Central memory CD8-positive, alpha-beta T cell (primary cell): ENCODE measurements around the gene HAGHL.

Experiments
- ATAC-seq: fragments of 150-1000 bp; cut with Tn5 transposase; replicated peaks from 2 replicates; pipeline ENCODE4 v1.10.0; 2022; ENCODE audit warnings: mild to moderate bottlenecking, moderate FRiP score, moderate number of reproducible peaks; ENCODE audit not compliant: poor library complexity, severe bottlenecking; ENCODE audit errors: extremely low read depth
- DNase-seq, 2 donors: peaks; one replicate each; pipeline ENCODE4 v3.0.0; 2021; ENCODE audit warnings: low spot score in 2 of 2
- H3K27ac Mint-ChIP-seq: one replicate; pipeline ENCODE4 v1.8.0; 2022; ENCODE audit warnings: low read depth, mild to moderate bottlenecking, moderate library complexity, mixed read lengths
- H3K27me3 Mint-ChIP-seq: one replicate; pipeline ENCODE4 v1.8.0; 2022; ENCODE audit warnings: mixed read lengths
- H3K36me3 Mint-ChIP-seq: one replicate; pipeline ENCODE4 v1.8.0; 2022; ENCODE audit warnings: mild to moderate bottlenecking, moderate library complexity, mixed read lengths; ENCODE audit not compliant: insufficient read depth
- H3K4me1 Mint-ChIP-seq: one replicate; pipeline ENCODE4 v1.8.0; 2022; ENCODE audit warnings: mixed read lengths
- H3K4me3 Mint-ChIP-seq: one replicate; pipeline ENCODE4 v1.8.0; 2022; ENCODE audit warnings: mild to moderate bottlenecking, moderate library complexity, mixed read lengths
- H3K9me3 Mint-ChIP-seq: one replicate; pipeline ENCODE4 v1.8.0; 2022; ENCODE audit warnings: mixed read lengths

HAGHL gene

DNA sequence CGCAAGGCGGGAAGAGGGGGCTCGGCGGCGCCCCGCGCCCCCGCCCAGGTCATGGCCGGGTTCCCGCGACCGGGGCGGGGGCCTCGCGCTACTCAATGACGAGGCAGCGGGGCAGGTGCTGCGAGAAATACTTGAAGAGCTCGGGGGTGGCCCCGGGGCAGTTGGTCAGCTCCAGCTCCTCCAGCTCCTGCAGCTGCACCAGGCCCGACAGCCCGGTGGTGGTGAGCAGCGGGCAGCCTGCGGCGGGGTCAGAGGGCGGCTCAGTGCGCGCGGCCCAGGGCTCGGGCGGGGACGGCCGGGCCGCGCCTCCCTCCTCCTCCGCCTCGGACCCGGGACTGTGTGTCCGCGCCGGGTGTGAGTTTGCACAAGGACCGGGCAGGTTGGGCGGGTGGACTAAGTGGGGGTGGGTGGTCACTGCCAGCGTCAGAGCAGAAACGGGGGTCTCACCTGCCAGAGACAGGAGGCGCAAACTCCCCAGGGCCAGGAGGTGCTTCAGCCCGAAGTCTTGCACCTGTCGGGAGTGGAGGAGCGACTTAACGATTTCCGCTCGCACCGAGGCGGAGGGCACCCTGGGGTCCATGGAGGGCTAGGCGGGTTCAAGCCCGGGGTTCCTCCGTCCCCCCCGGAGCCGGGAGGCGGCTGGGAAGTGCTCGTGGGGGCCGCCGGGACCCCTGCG is 32.6 kb upstream of the HAGHL start:
- peaks cover 12% of the 10 kb centered on the region for H3K36me3 Mint-ChIP-seq
- H3K9me3 Mint-ChIP-seq = peaks cover 5% of the 10 kb centered on the region
- no peak overlapping the region for H3K27ac Mint-ChIP-seq
- H3K4me3 Mint-ChIP-seq = peak overlapping the region; percentile 70
- H3K4me1 Mint-ChIP-seq = peaks cover 20% of the 10 kb centered on the region
- H3K27me3 Mint-ChIP-seq = peaks cover 10% of the 10 kb centered on the region
- ATAC-seq (no peak), DNase-seq (no peak)

DNA sequence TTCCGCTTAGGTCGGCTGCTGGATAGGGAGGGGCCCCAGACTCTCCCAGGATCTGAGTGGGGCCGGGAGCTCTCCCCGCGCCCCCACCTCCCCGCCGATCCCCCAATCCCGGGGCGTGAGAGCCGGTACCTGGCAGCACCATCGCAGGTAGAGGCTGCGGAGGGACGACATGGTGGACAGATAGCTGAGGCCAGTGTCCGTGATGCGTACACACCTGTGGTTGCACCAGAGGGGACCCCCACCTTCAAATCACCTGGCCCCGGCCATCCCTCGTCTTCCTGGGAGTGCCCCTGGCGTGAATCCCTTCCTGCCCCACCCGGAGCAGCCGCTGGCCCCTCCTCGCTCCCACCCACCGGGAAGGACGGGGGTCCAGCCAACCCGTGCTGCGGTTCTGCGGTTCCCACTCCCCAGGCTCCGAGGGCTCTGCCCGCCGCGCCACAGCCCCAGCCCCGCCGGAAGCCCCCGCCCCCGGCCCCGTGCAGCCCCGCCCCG is 32.0 kb upstream of the HAGHL start:
- ATAC-seq (no peak), DNase-seq (no peak)
- Mint-ChIP-seq H3K27ac (no peak overlapping the region), H3K9me3 (peaks cover 5% of the 10 kb centered on the region), H3K27me3 (peaks cover 10% of the 10 kb centered on the region), H3K4me3 (peak overlapping the region; percentile 70), H3K36me3 (peaks cover 12% of the 10 kb centered on the region), H3K4me1 (peaks cover 20% of the 10 kb centered on the region)

- Mint-ChIP-seq H3K9me3 (peaks cover 5% of the 10 kb centered on the region), H3K27me3 (peaks cover 10% of the 10 kb centered on the region), H3K4me3 (peak overlapping the region; percentile 70), H3K27ac (no peak overlapping the region), H3K4me1 (peaks cover 20% of the 10 kb centered on the region), H3K36me3 (peaks cover 10% of the 10 kb centered on the region)
- DNase-seq (peak in 1 of 2 donors; percentile 34), ATAC-seq (peak; percentile 60)
Measured at GRCh38 chr16:695355-696089, 31.4 kb upstream of the HAGHL start.

DNA sequence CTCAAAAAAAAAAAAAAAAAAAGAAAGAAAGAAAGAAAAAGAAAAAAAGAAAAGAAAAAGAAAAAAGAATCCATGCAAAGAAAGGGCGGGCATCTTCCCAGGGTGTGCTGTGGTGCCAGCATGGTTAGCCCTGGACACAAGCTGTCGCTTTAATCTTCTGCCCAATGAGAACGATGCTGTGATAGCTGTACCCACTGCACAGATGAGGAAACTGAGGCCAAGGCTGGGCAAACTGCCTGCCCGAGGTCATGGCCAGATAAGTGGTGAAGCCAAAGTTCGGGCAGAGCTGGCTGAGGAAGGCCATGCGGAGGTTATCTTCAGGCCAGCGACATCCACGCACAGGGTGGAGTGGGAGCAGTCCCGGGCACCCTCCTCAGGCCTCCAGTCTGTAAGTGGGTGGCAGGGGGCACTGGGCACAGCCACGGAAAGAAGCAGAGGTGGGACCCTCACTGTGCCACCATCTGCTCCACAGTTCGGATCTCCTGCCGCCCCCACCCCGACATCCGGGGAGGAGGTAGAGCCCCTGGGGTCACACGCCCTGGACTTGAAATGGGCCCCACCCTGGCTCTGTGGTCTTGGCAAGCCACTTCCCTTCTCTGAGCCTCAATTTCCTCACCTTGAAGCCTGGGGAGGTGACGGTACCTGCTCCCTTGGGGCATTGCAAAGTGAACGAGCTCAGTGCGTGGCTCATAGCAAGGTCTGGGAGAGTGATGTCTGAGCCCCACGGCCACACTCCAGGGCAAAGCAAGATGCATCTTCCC is 27.8 kb upstream of the HAGHL start:
- Mint-ChIP-seq H3K9me3 (no peaks in the 10 kb centered on the region), H3K27ac (no peak overlapping the region), H3K36me3 (peaks cover 7% of the 10 kb centered on the region), H3K4me1 (peaks cover 9% of the 10 kb centered on the region), H3K27me3 (peaks cover 16% of the 10 kb centered on the region), H3K4me3 (no peak overlapping the region)
- DNase-seq = no peak
- ATAC-seq = no peak

GRCh38 chr16:700684-701584 is 26.0 kb upstream of the HAGHL start:
- H3K27me3 Mint-ChIP-seq = peaks cover 16% of the 10 kb centered on the region
- peaks cover 4% of the 10 kb centered on the region for H3K36me3 Mint-ChIP-seq
- DNase-seq (no peak), ATAC-seq (no peak)
- no peaks in the 10 kb centered on the region for H3K9me3 Mint-ChIP-seq
- H3K4me1 Mint-ChIP-seq = peaks cover 4% of the 10 kb centered on the region
- no peak overlapping the region for H3K27ac Mint-ChIP-seq
- no peak overlapping the region for H3K4me3 Mint-ChIP-seq

DNA sequence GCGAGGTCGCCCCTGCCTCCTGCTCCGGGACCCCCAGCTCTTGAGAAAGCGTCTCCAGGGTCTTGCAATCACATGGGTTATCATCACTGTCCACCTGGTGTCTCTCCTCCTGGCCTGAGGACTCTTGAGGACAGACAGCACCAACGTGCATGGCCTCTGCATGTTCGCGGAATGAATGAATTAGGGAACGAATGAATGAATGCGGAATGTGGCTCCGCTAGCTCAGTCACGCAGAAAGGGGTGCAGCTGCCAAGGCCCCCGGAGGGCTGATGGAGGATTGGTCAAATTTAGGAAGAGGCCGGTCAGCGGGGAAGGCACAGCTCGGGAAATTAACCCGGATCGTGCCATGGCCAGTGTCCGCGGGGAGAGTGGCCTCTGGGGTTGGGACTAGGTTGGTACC is 24.6 kb upstream of the HAGHL start:
- Mint-ChIP-seq H3K27me3 (peaks cover 25% of the 10 kb centered on the region), H3K4me1 (no peaks in the 10 kb centered on the region), H3K9me3 (no peaks in the 10 kb centered on the region), H3K36me3 (peaks cover 4% of the 10 kb centered on the region), H3K4me3 (no peak overlapping the region), H3K27ac (no peak overlapping the region)
- no peak for ATAC-seq
- no peak for DNase-seq

DNA sequence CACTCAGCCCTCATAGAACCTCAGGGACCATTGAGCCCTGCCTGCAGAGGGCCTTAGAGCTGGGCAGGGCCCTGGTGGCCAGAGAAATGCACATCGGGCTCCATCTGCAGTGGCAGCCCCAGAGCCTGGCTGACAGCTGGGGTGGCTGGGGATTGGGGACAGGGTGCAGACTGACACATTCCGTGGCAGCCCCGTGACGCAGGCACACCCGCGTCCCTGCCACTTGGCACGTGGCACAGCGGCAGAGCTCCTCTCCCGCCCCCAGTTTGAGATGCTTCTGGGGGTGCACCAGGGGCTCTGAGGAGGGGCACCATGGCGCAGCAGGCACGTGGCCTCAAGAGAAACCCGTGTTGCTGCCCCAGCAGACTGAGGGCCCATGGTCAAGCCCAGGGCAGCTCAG is 23.5 kb upstream of the HAGHL start:
- Mint-ChIP-seq H3K4me1 (no peaks in the 10 kb centered on the region), H3K9me3 (no peaks in the 10 kb centered on the region), H3K27ac (no peak overlapping the region), H3K36me3 (peaks cover 4% of the 10 kb centered on the region), H3K4me3 (no peak overlapping the region), H3K27me3 (peaks cover 36% of the 10 kb centered on the region)
- no peak for DNase-seq
- ATAC-seq = no peak

DNA sequence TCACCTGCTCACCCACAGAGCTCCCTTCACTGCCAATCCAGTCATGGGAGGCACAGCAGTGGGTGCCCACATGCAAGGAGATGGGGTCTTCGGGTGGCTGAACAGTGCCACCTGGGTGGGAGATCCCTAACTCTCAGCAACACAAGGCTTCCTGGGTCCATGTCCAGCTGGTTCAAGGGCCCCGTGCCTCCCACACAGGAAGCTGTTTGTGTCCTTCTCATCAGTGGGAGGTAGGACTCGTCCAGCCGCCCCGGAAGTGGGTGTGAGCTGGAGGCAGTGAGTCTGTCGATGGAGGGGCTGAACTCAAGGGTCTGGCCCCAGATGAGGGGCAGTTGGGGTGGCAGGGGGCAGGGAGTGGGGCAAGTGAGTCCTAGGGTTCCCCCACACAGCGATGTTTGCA is 22.9 kb upstream of the HAGHL start:
- Mint-ChIP-seq H3K4me1 (no peaks in the 10 kb centered on the region), H3K36me3 (peaks cover 4% of the 10 kb centered on the region), H3K27ac (no peak overlapping the region), H3K9me3 (no peaks in the 10 kb centered on the region), H3K27me3 (peaks cover 42% of the 10 kb centered on the region), H3K4me3 (no peak overlapping the region)
- no peak for ATAC-seq
- no peak for DNase-seq

DNA sequence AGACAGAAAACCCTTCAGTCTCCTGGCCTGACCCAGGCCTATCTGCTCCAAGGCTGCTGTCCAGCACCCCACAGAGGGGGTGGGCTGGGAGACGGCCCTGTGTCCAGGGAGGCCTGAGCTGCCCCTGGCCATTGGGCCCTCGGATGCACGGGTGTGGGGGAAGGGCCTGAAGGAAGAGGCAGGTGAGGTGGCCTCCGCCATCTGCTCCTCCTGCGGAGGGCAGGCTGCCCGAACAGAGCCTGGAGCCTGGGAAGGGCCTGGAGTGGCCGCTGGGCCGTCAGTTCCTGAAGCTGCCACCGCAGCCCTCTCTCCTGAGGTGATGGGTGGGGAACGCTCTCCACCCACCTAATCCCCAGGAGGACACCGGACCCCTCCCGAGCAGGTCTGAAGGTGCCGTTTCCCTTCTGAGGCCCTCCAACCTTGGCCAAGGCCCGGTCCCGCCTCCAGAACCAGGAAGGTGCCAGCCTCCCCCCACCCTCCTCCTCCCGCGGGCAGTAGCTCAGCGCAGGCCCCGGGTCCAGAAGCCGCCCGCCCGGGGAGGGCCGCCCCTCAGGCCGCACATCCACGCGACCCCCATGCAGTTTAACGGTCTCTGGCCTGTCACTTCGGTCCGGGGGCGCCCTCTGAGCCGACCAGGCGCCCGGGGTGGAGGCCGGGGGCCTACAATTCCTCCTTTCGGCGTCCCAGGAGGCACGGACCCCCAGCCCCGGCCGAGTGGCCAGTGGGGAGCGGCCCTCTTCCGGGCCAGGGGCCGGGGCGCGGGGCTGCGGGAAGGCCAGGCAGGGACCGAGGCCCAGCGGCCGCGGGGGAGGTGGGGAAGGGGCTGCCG is 22.1 kb upstream of the HAGHL start:
- Mint-ChIP-seq H3K27me3 (peaks cover 49% of the 10 kb centered on the region), H3K4me3 (no peak overlapping the region), H3K27ac (no peak overlapping the region), H3K36me3 (peaks cover 4% of the 10 kb centered on the region), H3K9me3 (no peaks in the 10 kb centered on the region), H3K4me1 (no peaks in the 10 kb centered on the region)
- DNase-seq = no peak
- ATAC-seq = no peak

- H3K4me1 Mint-ChIP-seq = no peaks in the 10 kb centered on the region
- no peak within 1 kb of the TSS for H3K27ac Mint-ChIP-seq
- no peak for ATAC-seq
- peaks cover 4% of the 10 kb centered on the region for H3K36me3 Mint-ChIP-seq
- no peak within 1 kb of the TSS for H3K4me3 Mint-ChIP-seq
- peaks cover 52% of the 10 kb centered on the region for H3K27me3 Mint-ChIP-seq
- no peak for DNase-seq
- no peaks in the 10 kb centered on the region for H3K9me3 Mint-ChIP-seq
Measured at GRCh38 chr16:705431-706188, 21.3 kb upstream of the HAGHL start, which contains the start of gene FBXL16. FBXL16 (minus strand) TSS chr16:705801; CDS start chr16:697405, 8,396 bp downstream.
